Measurements from ENCODE around the gene FBXO11. TPM values are rescaled to one million over a fixed set of nuclear protein-coding genes. Genes with fewer than 3 reads are reported as not detected.

FBXO11 gene
- total RNA-seq, result 42.2 and 44.8 TPM in 2 replicates

DNA sequence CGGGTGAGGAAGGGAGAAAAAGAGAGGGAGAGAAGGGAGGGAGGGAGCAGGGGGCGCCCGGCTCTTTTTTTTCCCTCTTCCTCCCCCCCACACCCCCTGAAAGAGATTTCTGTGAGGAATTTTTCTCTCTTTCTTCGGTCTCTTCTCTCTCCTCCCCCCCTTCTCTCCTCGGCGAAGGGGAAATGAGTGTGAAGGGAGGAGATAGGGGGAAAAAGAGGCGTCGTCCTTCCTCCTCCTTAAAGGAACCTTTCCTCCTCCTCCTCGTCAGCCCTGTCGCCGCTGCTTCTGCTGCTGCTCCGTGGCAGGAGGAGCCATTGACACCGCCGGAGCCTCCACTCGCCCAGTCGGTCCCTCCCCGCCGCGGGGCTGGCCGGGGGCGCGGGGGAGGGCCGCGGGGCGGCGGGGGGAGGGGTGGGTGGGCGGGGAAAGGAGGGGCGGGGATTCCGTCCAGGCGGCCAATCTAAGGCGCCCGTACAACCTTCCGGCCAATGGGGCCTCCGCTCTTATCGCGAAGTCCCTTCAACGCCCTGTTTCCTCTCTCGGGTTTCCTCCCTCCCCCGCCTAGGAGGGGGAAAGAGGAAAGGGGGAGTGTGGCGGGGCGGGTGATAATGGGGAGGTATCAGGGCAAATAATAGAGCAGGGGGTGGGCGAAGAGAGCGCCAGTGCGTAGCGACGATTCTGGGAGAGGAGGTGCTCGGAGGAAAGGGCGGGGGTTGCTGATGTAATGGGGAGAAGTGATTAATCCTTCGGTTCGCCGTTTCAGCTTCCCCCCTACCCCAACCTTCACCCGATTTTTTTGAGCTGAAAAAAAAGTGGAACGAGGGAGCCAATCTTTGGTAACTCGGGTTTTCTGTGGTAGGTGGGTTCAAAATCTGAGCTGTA is at the start of gene FBXO11:
Gene FBXO11 (minus strand): TSS at position 342 of the 882 bp plus-strand sequence. CDS start 778 bp downstream, outside the sequence.

DNA sequence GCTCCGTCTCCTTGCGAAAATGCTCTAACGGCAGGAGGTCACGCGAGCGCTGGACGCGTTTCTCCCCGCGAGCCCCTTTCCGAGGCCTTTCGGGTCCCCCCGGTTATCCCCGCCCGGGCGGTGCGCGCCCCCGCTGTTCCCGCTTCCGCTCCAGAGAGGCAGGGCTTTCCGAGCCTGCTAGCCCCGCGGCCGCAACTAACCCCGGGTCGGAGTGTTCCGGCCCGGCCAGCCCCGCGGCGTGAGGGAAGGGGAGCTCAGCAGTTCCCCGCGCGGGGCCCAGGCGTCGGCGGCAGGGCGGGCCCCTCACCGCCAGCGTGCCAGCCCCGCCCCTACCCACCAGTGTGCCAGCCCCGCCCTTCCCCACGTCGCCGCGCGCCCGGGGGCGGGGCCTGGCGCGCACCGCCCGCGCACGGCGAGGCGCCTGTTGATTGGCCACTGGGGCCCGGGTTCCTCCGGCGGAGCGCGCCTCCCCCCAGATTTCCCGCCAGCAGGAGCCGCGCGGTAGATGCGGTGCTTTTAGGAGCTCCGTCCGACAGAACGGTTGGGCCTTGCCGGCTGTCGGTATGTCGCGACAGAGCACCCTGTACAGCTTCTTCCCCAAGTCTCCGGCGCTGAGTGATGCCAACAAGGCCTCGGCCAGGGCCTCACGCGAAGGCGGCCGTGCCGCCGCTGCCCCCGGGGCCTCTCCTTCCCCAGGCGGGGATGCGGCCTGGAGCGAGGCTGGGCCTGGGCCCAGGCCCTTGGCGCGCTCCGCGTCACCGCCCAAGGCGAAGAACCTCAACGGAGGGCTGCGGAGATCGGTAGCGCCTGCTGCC is 123.4 kb downstream of the FBXO11 start, which contains the start of gene MSH6:
Gene MSH6 (plus strand): TSS at position 475 of the 815 bp plus-strand sequence. CDS start 89 bp downstream, at position 564.

Other genes with a start within 250 kb of the FBXO11 start
- gene MSH6, start 123.4 kb downstream of the FBXO11 start, total RNA-seq, result 23.8 and 38.0 TPM in 2 replicates

Measured in smooth muscle cell of bladder (primary cell).